GM12872 (cell line): ENCODE measurements around the gene TRIM62.

Experiments used
- TF ChIP-seq, protein P1 (sequence below): IDR thresholded peaks from 3 replicates; pipeline ENCODE4 v1.5.1; 2011; ENCODE audit warnings: low read depth, mild to moderate bottlenecking, low read length, moderate library complexity; ENCODE audit not compliant: insufficient read depth

TRIM62 gene

DNA sequence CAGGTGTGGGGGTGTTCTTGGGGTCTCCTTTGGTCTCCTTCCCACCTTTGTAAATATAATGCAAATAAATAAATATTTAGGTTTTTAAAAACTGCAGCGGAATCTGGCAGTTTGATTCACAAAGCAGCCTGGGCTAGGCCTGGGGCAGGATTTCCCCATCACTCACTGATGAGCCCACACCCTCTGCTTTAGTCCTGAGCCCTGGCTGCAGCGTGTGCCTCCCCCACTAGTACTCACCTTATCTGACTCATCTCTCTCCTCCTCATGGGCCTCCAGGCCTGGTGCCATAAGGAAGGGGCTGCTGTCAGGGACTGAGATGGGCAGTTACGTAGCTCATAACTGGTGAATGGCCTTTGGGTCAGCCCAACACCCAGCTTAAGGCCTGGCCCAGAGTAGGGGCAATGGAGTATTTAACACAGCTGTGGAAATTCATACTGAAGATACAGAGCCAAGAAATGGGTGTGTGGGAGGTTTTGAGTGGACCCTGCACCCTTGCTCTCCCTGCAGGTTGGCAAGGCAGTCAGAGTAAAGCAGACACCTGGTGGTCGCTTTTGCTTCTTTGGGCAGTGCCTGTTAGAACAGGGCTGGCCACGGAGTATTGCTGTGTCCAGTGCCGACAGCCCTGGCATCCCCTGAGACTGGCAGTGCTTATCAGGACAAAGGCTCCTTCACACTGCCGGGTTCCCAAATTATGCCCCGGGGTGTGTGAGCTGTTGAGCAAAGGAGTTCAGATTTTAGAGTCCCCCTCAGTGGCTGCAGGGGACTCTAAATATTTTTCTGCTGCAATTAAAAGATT lies 61.2 kb downstream of the TRIM62 start:
- TF ChIP-seq, protein P1, sequence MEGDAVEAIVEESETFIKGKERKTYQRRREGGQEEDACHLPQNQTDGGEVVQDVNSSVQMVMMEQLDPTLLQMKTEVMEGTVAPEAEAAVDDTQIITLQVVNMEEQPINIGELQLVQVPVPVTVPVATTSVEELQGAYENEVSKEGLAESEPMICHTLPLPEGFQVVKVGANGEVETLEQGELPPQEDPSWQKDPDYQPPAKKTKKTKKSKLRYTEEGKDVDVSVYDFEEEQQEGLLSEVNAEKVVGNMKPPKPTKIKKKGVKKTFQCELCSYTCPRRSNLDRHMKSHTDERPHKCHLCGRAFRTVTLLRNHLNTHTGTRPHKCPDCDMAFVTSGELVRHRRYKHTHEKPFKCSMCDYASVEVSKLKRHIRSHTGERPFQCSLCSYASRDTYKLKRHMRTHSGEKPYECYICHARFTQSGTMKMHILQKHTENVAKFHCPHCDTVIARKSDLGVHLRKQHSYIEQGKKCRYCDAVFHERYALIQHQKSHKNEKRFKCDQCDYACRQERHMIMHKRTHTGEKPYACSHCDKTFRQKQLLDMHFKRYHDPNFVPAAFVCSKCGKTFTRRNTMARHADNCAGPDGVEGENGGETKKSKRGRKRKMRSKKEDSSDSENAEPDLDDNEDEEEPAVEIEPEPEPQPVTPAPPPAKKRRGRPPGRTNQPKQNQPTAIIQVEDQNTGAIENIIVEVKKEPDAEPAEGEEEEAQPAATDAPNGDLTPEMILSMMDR = no peak

DNA sequence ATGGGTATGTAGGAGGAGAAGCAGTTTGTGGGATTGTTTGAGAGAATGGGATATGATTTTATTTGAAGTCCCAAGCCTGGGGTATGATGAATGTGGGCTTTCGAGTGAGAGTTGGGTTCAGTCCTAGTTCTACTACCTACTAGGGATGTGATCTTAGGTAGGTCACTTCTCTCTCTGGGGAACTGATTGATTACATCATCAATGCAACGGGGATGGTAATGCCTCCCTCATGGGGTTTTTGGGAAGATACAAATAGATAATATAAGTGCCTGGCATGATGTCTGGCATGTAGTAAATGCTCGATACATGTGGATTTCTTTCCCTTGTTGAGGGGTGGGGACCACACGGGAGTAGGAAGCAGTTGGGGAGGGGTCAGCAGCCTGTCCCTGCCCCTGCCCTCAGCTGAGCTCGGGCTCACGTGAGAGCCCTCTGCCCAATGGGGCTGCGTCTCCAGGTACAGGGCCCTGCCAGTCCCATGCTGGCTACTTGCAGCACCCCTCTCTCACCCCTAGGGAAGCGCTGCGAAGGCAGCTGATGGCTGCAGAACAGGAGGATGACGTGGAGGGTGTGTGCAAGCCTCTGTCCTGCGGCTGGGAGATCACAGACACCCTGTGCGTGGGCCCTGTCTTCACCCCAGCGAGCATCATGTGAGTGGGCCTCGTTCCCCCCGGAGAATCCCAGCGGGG lies 62.2 kb downstream of the TRIM62 start:
- TF ChIP-seq, protein P1 = peak; percentile 65; the same call in 2 of the 3 replicates

DNA sequence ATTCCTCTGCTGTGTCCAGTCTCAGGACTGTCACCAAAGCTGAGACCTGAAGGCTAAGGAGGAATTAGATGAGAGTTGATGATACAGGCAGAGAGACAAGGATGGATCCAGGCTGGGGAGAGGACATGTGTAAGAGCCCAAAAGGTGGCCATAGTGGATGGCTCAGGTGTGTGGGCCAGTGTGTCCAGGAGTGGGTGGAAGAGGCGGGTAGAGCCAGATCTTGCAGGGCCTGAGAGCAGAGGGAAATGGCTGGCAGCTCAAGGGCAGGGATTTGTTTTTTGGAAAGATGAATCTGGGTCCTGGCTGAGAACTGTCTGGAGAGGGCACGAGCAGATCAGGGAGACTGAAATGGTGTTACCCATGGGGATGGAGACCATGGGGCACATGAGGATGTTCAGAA lies 62.8 kb downstream of the TRIM62 start:
- TF ChIP-seq, protein P1 = no peak

DNA sequence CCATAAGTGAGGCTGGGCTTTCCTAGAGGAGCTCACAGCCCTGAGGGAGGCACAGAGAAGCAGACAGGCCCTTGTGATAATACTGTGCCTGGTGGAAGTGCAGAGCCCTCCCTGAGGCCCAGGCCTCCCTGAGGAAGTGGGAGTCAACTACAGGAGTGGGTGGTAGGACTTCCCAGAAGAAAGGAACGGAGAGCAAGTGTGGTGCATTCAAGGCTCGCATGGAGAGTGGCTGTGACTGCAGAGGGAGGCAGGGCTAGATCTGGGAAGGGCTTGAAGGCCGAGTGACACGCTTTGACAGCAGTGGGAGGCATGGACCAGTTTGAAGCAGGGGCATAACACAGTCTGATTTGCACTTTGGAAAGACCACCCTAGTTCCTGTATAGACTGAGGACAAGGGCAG lies 63.6 kb downstream of the TRIM62 start:
- TF ChIP-seq, protein P1 = no peak

DNA sequence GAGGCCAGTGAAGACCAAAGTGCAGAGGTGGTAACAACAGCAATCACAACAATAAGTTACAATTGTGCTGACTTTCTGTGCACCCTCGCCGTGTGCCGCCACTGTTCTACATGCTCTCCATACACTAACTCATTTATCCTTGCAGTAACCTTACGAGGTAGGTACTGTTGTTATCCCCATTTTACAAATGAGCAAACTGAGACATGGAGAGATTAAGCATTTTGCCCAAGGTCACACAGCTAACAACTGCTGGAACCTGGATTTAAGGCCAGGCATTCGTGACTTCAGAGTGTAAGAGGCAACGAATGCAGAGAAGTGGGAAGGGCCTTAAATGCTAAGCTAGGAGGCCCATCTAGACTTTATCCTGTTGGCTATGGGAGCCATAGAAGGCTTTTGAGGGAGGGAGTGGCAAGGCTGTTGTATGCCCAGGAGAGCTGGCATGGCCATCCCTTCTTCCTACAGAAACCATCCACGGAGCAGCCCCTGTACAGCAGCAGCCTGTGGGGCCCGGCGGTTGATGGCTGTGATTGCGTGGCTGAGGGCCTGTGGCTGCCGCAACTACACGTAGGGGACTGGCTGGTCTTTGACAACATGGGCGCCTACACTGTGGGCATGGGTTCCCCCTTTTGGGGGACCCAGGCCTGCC lies 64.3 kb downstream of the TRIM62 start:
- TF ChIP-seq, protein P1 = no peak

DNA sequence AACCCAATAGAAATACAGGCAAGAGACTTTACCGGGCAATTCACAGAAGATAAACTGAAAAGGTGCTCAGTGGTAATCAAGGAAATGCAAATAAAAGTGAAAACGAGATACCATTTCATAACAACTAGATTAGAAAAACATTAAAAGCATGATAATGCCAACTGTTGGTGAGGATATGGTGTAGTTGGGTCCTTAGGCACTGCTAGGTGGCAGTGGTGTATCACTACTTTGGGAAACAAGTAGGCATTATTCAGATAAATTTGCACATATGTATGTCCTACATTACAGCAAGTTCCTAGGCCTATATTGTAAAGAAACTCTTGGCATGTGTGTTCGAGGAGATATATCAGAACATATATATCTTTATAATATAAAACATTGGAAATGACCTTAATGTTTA lies 69.9 kb downstream of the TRIM62 start:
- TF ChIP-seq, protein P1 = peak; percentile 43; the same call in 2 of the 3 replicates

DNA sequence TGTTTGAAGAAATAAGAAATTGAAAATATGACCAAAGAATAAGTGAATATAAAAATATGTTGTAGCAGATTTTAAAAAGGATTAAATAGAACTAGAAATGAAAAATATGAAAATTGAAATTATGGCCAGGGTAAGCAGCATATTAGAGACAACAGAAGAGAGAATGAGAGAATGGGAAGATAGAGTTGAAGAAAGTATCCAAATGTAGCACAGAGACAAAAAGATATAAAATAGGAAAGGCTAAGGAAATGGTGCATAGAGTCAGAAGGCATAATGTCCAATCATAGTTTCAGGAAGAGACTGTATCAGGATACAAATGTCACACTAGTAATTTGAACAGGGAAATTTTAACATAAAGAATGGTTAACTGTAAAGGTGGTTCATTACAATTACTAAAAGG lies 71.4 kb downstream of the TRIM62 start:
- TF ChIP-seq, protein P1 = no peak
